ENCODE measurements around the gene FANCC. TPM values are rescaled to one million over a fixed set of nuclear protein-coding genes. Genes with fewer than 3 reads are reported as not detected.

Gene FANCC
- total and polyA plus RNA-seq, 4 donors, result 8.3 to 32.4 (median 11.5) TPM

- H3K4me3 ChIP-seq (ENCODE audit: low read depth in 1 of 3, low read length in 3 of 3), result no peak overlapping the region
- H3K36me3 ChIP-seq (ENCODE audit: control insufficient read depth in 4 of 4, insufficient read depth in 3 of 4, low read depth in 1 of 4, low read length in 3 of 4), result no peaks in the 10 kb centered on the region
- H3K27me3 ChIP-seq (ENCODE audit: control insufficient read depth in 4 of 4, insufficient read depth in 4 of 4, low read length in 3 of 4), result no peaks in the 10 kb centered on the region
- H3K27ac ChIP-seq (ENCODE audit: low read depth in 1 of 2, low read length in 2 of 2), result no peak overlapping the region
- no peak for DNase-seq (ENCODE audit: low spot score)
- no peak overlapping the region for H3K9ac ChIP-seq (ENCODE audit: low read depth in 1 of 2, low read length in 2 of 2)
- peaks cover 2 to 11% (median 11%) of the 10 kb centered on the region in 4 donors for H3K4me1 ChIP-seq (ENCODE audit: control insufficient read depth in 4 of 4, insufficient read depth in 4 of 4, low read length in 3 of 4)
- TF ChIP-seq RXRA (IDR thresholded peaks at IDR 0.05) (no peak), GABPA (IDR thresholded peaks at IDR 0.05 in 1 of 2, conservative IDR thresholded peaks at IDR 0.05 in 1 of 2) (no peak), EGR1 (IDR thresholded peaks at IDR 0.05; ENCODE audit: low read depth in 2 of 2) (no peak), NR2F2 (IDR thresholded peaks at IDR 0.05) (no peak)
- no peaks in the 10 kb centered on the region for H3K9me3 ChIP-seq (ENCODE audit: control insufficient read depth in 4 of 4, low read length in 3 of 4)
These were observed 91.8 kb downstream of the FANCC start for GRCh38 chr9:95225726-95226106.

- Histone ChIP-seq H3K36me3 (ENCODE audit: control insufficient read depth in 4 of 4, insufficient read depth in 3 of 4, low read depth in 1 of 4, low read length in 3 of 4) (no peaks in the 10 kb centered on the region), H3K9ac (ENCODE audit: low read depth in 1 of 2, low read length in 2 of 2) (no peak overlapping the region), H3K9me3 (ENCODE audit: control insufficient read depth in 4 of 4, low read length in 3 of 4) (no peaks in the 10 kb centered on the region), H3K27ac (ENCODE audit: low read depth in 1 of 2, low read length in 2 of 2) (no peak overlapping the region), H3K4me1 (ENCODE audit: control insufficient read depth in 4 of 4, insufficient read depth in 4 of 4, low read length in 3 of 4) (peaks cover 2 to 11% (median 11%) of the 10 kb centered on the region in 4 donors), H3K4me3 (ENCODE audit: low read depth in 1 of 3, low read length in 3 of 3) (no peak overlapping the region), H3K27me3 (ENCODE audit: control insufficient read depth in 4 of 4, insufficient read depth in 4 of 4, low read length in 3 of 4) (no peaks in the 10 kb centered on the region)
- DNase-seq (ENCODE audit: low spot score), result no peak
- 40% methylated on average over 5 of the region's 5 CpGs for WGBS
- TF ChIP-seq YY1 (IDR thresholded peaks at IDR 0.05) (no peak), NR2F2 (IDR thresholded peaks at IDR 0.05) (no peak), ATF3 (IDR thresholded peaks at IDR 0.05) (no peak), TAF1 (conservative IDR thresholded peaks at IDR 0.05) (peak; percentile 55), JUND (IDR thresholded peaks at IDR 0.05) (peak; percentile 10 to 26), MAX (IDR thresholded peaks at IDR 0.05) (peak; percentile 81), EGR1 (IDR thresholded peaks at IDR 0.05; ENCODE audit: low read depth in 2 of 2) (no peak), GABPA (IDR thresholded peaks at IDR 0.05 in 1 of 2, conservative IDR thresholded peaks at IDR 0.05 in 1 of 2) (no peak), HNF4G (IDR thresholded peaks at IDR 0.05) (peak; percentile 36), SP1 (IDR thresholded peaks at IDR 0.05) (peak; percentile 68), RAD21 (IDR thresholded peaks at IDR 0.05) (no peak), ZBTB33 (IDR thresholded peaks at IDR 0.05) (peak; percentile 38), FOXA2 (IDR thresholded peaks at IDR 0.05) (no peak), FOXA1 (IDR thresholded peaks at IDR 0.05) (no peak), CTCF (IDR thresholded peaks at IDR 0.05; ENCODE audit: low read depth, low read length, missing input control) (no peak), RXRA (IDR thresholded peaks at IDR 0.05) (peak; percentile 25 to 37), REST (IDR thresholded peaks at IDR 0.05) (peak; percentile 32), HNF4A (conservative IDR thresholded peaks at IDR 0.05) (peak in 1 of 2 donors; percentile 40)
These were observed 92.3 kb downstream of the FANCC start for GRCh38 chr9:95225076-95225725.

Measured in liver (tissue), 9 donors.